ENCODE results near the gene ATG7.
"Not testable (repeated sequence)": the region's sequence is repeated elsewhere in the genome, so short reads cannot be mapped to it uniquely, and the experiment has no call there.

GRCh38 chr3:11255537-11255936 is 16.7 kb upstream of the ATG7 start:
- not testable (repeated sequence) for TF ChIP-seq ZBTB49 (tag by site-specific recombination; IDR thresholded peaks at IDR 0.05; ENCODE audit: low read depth); ZNF274 (IDR thresholded peaks at IDR 0.05; ENCODE audit: low read length); ZNF274 (tag by site-specific recombination; IDR thresholded peaks at IDR 0.05; ENCODE audit: borderline replicate concordance); CTCF (tag by site-specific recombination; IDR thresholded peaks at IDR 0.05); ZNF302 (tag by site-specific recombination; IDR thresholded peaks at IDR 0.05; ENCODE audit: low read depth); ZNF184 (tag by site-specific recombination; IDR thresholded peaks at IDR 0.05)
